HAP-1 (cell line): Measurements from ENCODE around the gene TCL1A.

ENCODE experiments used
- DNase-seq, 2 experiments: peaks; one replicate each; pipeline ENCODE4 v3.0.0-alpha.2; 2016 to 2020; ENCODE audit warnings: low spot score in 2 of 2
- H3K27me3 ChIP-seq: fragments of 250-450 bp; sonication (Bioruptor Pico); 2 replicates; pipeline ENCODE4 v1.5.1; 2020; ENCODE audit warnings: low read depth, mild to moderate bottlenecking, moderate library complexity
- H3K36me3 ChIP-seq: fragments of 250-450 bp; sonication (Bioruptor Pico); replicated peaks from 2 replicates; pipeline ENCODE4 v1.5.1; 2020; ENCODE audit warnings: mild to moderate bottlenecking
- H3K4me1 ChIP-seq: fragments of 250-450 bp; sonication (Bioruptor Pico); 2 replicates; pipeline ENCODE4 v1.5.1; 2020; ENCODE audit warnings: mild to moderate bottlenecking
- H3K4me3 ChIP-seq: fragments of 250-450 bp; sonication (Bioruptor Pico); 2 replicates; pipeline ENCODE4 v1.5.1; 2020; ENCODE audit warnings: mild to moderate bottlenecking, moderate library complexity
- H3K9me3 ChIP-seq: fragments of 250-450 bp; sonication (Bioruptor Pico); 2 replicates; pipeline ENCODE4 v1.5.1; 2020; ENCODE audit warnings: mild to moderate bottlenecking, moderate library complexity
- in situ Hi-C: fragments of 300-500 bp; cut with MboI; formaldehyde crosslinking; loops from 3 replicates; pipeline ENCODE4 v1.14.3; 2020; ENCODE audit warnings: low sequenced_read_pairs, inconsistent platforms, mixed read lengths

TCL1A gene

DNA sequence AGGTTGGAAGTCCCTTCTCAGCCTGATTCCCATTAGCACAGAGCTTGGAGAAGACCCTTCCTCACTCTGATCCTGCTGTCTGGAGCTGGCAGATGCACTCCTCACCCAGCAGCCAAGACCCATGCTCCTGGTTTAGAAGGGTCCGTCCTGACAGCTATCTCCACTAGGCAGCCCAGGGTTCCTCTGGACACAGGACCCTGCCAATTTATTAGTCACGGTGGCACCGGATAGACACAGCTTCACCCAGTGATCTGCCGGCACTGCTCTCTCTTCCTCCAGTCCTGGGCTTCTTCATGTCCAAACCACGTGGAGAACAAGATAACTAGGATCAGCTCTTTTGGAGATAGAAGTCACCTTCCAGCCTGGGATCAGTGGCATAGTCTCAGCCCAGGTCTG lies 53.9 kb downstream of the TCL1A start:
- no peak overlapping the region for H3K4me3 ChIP-seq
- H3K27me3 ChIP-seq, result no peaks in the 10 kb centered on the region
- in situ Hi-C loops, result no loop called here
- H3K9me3 ChIP-seq, result no peaks in the 10 kb centered on the region
- H3K4me1 ChIP-seq, result peaks cover 3% of the 10 kb centered on the region; the same call in 1 of the 2 replicates
- no peaks in the 10 kb centered on the region for H3K36me3 ChIP-seq
- DNase-seq, result no peak
